Breast epithelium (tissue), 3 donors: Measurements from ENCODE around the gene PDCD1.

Source experiments
- POLR2A ChIP-seq: fragments of 450-650 bp; IDR thresholded peaks from one replicate; pipeline ENCODE4 v1.6.1; 2016; ENCODE audit warnings: antibody characterized with exemption, mild to moderate bottlenecking, moderate library complexity
- POLR2AphosphoS5 ChIP-seq, 3 donors: sonication (generic); formaldehyde crosslinking; IDR thresholded peaks; one replicate each; pipeline ENCODE4 v1.6.1; 2017; ENCODE audit warnings: antibody characterized with exemption in 3 of 3
- TF ChIP-seq, protein P1 (sequence below), 3 donors: fragments of 450-650 bp; IDR thresholded peaks; one replicate each; pipeline ENCODE4 v1.5.1; 2016 to 2017; ENCODE audit warnings: antibody characterized with exemption in 3 of 3, mild to moderate bottlenecking in 3 of 3, moderate library complexity in 3 of 3

DNA sequence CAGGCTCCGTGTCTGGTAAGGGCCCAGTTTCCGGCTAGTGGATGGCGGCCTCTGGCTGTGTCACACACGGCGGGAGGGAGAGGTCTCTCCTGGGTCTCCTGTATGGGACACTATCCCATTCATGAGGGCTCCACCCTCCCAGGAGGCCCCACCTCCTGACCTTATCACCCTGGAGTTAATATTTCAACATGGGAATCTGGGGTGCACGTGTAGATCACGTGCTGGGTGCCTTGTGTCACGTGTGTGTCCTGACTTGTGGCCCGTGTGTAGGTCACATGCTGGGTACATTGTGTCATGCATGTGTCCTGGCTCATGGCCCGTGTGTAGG, 39.8 kb downstream of the PDCD1 start:
- TF ChIP-seq POLR2AphosphoS5 (IDR thresholded peaks at IDR 0.05): no peak
- TF ChIP-seq POLR2A: no peak
- TF ChIP-seq, protein P1, sequence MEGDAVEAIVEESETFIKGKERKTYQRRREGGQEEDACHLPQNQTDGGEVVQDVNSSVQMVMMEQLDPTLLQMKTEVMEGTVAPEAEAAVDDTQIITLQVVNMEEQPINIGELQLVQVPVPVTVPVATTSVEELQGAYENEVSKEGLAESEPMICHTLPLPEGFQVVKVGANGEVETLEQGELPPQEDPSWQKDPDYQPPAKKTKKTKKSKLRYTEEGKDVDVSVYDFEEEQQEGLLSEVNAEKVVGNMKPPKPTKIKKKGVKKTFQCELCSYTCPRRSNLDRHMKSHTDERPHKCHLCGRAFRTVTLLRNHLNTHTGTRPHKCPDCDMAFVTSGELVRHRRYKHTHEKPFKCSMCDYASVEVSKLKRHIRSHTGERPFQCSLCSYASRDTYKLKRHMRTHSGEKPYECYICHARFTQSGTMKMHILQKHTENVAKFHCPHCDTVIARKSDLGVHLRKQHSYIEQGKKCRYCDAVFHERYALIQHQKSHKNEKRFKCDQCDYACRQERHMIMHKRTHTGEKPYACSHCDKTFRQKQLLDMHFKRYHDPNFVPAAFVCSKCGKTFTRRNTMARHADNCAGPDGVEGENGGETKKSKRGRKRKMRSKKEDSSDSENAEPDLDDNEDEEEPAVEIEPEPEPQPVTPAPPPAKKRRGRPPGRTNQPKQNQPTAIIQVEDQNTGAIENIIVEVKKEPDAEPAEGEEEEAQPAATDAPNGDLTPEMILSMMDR (IDR thresholded peaks at IDR 0.05): no peak
